MG63 (cell line): ENCODE data around the gene MYOZ3. TPM values are rescaled to one million over a fixed set of nuclear protein-coding genes. Genes with fewer than 3 reads are reported as not detected.

ENCODE experiments used
- DNase-seq: peaks from one replicate; pipeline ENCODE4 v3.0.0-alpha.2; 2020
- H3K27me3 ChIP-seq: fragments of 250-450 bp; sonication (Bioruptor Pico); 2 replicates; pipeline ENCODE4 v1.5.1; 2020; ENCODE audit warnings: mild to moderate bottlenecking, moderate library complexity
- H3K36me3 ChIP-seq: fragments of 250-450 bp; sonication (Bioruptor Pico); 2 replicates; pipeline ENCODE4 v1.5.1; 2020; ENCODE audit warnings: mild to moderate bottlenecking, moderate library complexity
- H3K4me3 ChIP-seq: fragments of 250-450 bp; sonication (Bioruptor Pico); 2 replicates; pipeline ENCODE4 v1.5.1; 2020; ENCODE audit warnings: mild to moderate bottlenecking, moderate library complexity
- H3K9me3 ChIP-seq: fragments of 250-450 bp; sonication (Bioruptor Pico); 2 replicates; pipeline ENCODE4 v1.5.1; 2020; ENCODE audit warnings: mild to moderate bottlenecking, moderate library complexity
- total RNA-seq: library from RNA; depleted of rRNA; stranded (reverse); fragments of >200 nt; shearing (Covaris generic); gene quantifications from 2 replicates; pipeline ENCODE4 v1.2.3, GENCODE V29; 2014; ENCODE audit warnings: low replicate concordance; rRNA removed

MYOZ3 gene
- total RNA-seq, 1 experiment from 2014 or later, result 0.03 TPM

GRCh38 chr5:150700246-150700593 is 39.2 kb downstream of the MYOZ3 start:
- peak overlapping the region; percentile 97 for H3K4me3 ChIP-seq
- H3K27me3 ChIP-seq, result no peaks in the 10 kb centered on the region
- DNase-seq, result no peak
- H3K36me3 ChIP-seq, result peaks cover 53% of the 10 kb centered on the region
- no peaks in the 10 kb centered on the region for H3K9me3 ChIP-seq

- peak; percentile 94 for DNase-seq
- Histone ChIP-seq H3K4me3 (peak within 1 kb of the TSS; percentile 97), H3K36me3 (peaks cover 47% of the 10 kb centered on the region), H3K9me3 (no peaks in the 10 kb centered on the region), H3K27me3 (no peaks in the 10 kb centered on the region)
These were observed 39.7 kb downstream of the MYOZ3 start, which contains the start of gene RBM22 for GRCh38 chr5:150700594-150701377. TSS of gene RBM22 (minus strand) at chr5:150701062. CDS start at chr5:150700985, 77 bp downstream.

- no peak for DNase-seq
- Histone ChIP-seq H3K27me3 (no peaks in the 10 kb centered on the region), H3K36me3 (peaks cover 39% of the 10 kb centered on the region), H3K4me3 (no peak overlapping the region), H3K9me3 (no peaks in the 10 kb centered on the region)
These were observed 42.7 kb downstream of the MYOZ3 start for GRCh38 chr5:150703762-150704161.

- H3K4me3 ChIP-seq, result no peak overlapping the region
- H3K27me3 ChIP-seq, result no peaks in the 10 kb centered on the region
- no peak for DNase-seq
- H3K36me3 ChIP-seq, result peaks cover 53% of the 10 kb centered on the region
- no peaks in the 10 kb centered on the region for H3K9me3 ChIP-seq
These were observed 45.8 kb downstream of the MYOZ3 start for GRCh38 chr5:150706776-150707390.

- Histone ChIP-seq H3K9me3 (no peaks in the 10 kb centered on the region), H3K4me3 (no peak overlapping the region), H3K36me3 (peaks cover 83% of the 10 kb centered on the region), H3K27me3 (no peaks in the 10 kb centered on the region)
- no peak for DNase-seq
These were observed 49.1 kb downstream of the MYOZ3 start for GRCh38 chr5:150710165-150710564.

GRCh38 chr5:150723845-150724244 is 62.8 kb downstream of the MYOZ3 start:
- H3K36me3 ChIP-seq, result peaks cover 88% of the 10 kb centered on the region
- H3K4me3 ChIP-seq, result no peak overlapping the region
- no peaks in the 10 kb centered on the region for H3K9me3 ChIP-seq
- no peak for DNase-seq
- no peaks in the 10 kb centered on the region for H3K27me3 ChIP-seq

Other genes with a start within 250 kb of the MYOZ3 start
- gene CD74, start 248.3 kb upstream of the MYOZ3 start, total RNA-seq, result not detected in 2 replicates
- gene RPS14, start 211.5 kb upstream of the MYOZ3 start, total RNA-seq, result 6,735 and 8,677 TPM in 2 replicates
- 101 and 142 TPM in 2 replicates for gene NDST1, start 153.1 kb upstream of the MYOZ3 start, total RNA-seq
- gene SYNPO, start 20.6 kb upstream of the MYOZ3 start, total RNA-seq, result 1.2 and 4.6 TPM in 2 replicates
- 47.5 and 62.2 TPM in 2 replicates for gene RBM22, start 39.8 kb downstream of the MYOZ3 start, total RNA-seq
- 60.8 and 73.5 TPM in 2 replicates for gene DCTN4, start 97.8 kb downstream of the MYOZ3 start, total RNA-seq
- gene SMIM3, start 117.5 kb downstream of the MYOZ3 start, total RNA-seq, result 85.3 and 98.3 TPM in 2 replicates
- gene IRGM, start 185.3 kb downstream of the MYOZ3 start, total RNA-seq, result 9.3 TPM in 1 of 2 replicates, not detected in the other
- not detected in 2 replicates for gene ZNF300, start 243.7 kb downstream of the MYOZ3 start, total RNA-seq